Activated CD8-positive, alpha-beta memory T cell treated with anti-CD3 and anti-CD28 coated beads, Interleukin-2, amount 50 U/mL, for 4 hours (primary cell): ENCODE results near the gene SLC39A10.
"Not testable (repeated sequence)": the region's sequence is repeated elsewhere in the genome, so short reads cannot be mapped to it uniquely, and the experiment has no call there.

Source experiments
- DNase-seq: peaks from one replicate; pipeline ENCODE4 v3.0.0-alpha.2; 2020

SLC39A10 gene, protein sequence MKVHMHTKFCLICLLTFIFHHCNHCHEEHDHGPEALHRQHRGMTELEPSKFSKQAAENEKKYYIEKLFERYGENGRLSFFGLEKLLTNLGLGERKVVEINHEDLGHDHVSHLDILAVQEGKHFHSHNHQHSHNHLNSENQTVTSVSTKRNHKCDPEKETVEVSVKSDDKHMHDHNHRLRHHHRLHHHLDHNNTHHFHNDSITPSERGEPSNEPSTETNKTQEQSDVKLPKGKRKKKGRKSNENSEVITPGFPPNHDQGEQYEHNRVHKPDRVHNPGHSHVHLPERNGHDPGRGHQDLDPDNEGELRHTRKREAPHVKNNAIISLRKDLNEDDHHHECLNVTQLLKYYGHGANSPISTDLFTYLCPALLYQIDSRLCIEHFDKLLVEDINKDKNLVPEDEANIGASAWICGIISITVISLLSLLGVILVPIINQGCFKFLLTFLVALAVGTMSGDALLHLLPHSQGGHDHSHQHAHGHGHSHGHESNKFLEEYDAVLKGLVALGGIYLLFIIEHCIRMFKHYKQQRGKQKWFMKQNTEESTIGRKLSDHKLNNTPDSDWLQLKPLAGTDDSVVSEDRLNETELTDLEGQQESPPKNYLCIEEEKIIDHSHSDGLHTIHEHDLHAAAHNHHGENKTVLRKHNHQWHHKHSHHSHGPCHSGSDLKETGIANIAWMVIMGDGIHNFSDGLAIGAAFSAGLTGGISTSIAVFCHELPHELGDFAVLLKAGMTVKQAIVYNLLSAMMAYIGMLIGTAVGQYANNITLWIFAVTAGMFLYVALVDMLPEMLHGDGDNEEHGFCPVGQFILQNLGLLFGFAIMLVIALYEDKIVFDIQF

DNA sequence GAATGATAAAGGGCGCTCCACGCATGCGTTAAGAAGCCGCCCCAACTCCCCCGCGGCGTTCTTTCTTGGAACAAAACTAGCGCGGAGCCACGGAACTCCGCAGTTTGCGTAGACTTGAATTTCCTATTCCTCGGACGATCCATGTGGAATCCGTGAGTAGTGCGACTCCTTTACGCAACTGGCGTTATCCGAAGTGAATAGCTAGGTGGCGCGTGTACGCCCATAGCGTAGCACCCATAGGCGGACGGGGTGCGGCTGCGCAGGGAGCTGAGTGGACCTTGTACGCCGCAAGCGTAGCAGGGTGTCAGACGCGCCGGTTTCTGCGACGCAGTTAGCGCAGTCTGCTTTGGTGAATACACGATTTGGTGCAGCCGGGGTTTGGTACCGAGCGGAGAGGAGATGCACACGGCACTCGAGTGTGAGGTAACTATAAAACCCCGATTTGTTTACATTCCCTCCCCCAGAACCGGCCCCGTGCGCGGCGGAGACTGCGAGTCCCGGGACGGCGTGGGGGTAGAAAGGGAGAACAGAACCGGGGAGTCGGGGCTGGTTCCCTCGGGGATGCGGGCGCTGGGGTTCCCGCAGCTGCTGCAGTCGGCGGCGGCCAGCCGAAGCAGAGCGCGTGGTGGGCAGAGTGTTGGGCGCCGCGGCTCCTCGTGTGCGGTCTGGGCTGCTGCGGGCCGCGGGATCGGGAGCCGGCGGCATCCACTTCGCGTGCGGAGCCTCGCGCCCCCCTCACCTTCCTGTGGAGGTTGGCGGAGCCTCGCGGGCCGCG is at the start of gene SLC39A10:
TSS of gene SLC39A10 (plus strand) at position 368 of the 775 bp plus-strand sequence. CDS start 22,817 bp downstream, outside the sequence.
- DNase-seq: peak; percentile 97

- no peak for DNase-seq
These were observed 48.1 kb upstream of the SLC39A10 start for GRCh38 chr2:195608768-195609454.

GRCh38 chr2:195610717-195611116 is 46.3 kb upstream of the SLC39A10 start:
- DNase-seq: no peak

DNA sequence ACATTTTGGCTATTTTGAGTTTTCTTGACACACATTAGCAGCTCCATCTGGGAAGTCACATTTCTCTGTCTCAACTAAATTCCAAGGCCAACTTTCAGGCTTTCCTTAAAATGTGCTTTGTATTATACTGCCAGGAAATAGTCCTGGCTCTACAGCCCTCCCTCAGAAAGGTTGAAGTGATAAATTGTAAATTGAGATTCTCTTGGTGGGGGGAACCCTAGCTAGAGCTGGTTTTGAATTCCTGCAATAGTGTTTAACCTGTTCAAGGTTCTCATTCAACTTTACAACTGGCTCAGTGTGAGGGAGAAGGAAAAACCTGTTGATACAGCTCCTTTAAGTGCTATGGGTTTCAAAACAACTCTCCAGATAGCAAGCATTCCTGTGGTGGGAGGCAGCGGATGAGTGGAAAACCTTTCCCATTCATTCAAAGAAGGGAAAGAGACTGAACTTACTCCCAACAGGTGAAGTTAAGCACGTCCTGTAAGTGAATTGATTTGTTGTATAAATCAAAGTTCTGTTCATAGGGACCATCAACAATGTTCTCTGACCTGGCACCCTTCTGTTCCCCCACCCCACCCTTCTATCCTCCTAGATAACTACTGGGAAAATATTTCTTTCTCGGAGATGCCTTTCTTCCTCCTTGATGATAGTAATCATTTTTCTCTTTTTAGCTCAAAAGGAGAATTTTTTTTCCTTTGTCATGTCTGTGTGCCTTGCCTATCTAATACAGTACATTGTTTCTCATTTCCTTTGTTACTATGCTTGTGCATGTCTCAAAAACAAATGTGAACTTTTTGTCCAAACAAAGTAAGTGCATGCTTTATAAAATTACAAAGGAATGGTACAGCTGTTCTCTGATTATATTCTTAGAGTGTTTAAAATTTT is 44.2 kb upstream of the SLC39A10 start:
- DNase-seq: no peak

DNA sequence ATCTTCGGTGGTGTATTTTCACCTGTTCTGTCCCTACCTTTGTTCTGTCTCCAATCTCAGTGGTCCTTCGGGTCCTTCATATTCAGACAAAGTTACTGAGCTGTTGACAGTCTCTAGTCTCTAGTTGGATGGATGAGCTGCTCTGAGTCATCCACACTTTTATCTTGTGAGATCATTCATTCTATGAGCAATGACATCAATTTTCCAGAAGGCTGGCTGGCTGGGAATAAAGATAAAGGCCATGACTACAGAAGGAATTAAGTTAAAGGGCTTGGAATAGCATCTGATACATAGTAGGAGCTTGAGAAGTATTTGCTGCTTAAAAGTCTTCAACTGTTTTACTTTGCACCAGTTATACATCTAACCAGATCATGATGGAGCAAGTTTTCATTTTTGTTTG is 43.1 kb upstream of the SLC39A10 start:
- no peak for DNase-seq

DNA sequence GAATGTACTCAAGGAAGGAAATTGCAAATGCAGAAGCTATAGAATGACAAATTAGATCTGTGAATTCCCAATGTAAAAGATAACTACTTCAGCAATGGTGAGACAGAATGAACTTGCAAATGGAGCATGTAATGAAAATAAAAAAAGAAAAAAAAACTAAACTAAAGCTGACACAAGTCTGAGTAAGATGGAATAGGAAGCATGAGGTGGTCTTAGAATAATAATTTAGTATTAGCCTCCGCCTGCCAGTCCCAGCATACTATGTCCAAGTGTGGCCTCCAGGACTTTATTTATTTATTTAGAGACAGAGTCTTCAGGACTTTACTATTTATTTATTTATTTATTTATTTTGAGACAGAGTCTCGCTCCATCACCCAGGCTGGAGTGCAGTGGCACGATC is 37.4 kb upstream of the SLC39A10 start:
- DNase-seq: no peak

DNA sequence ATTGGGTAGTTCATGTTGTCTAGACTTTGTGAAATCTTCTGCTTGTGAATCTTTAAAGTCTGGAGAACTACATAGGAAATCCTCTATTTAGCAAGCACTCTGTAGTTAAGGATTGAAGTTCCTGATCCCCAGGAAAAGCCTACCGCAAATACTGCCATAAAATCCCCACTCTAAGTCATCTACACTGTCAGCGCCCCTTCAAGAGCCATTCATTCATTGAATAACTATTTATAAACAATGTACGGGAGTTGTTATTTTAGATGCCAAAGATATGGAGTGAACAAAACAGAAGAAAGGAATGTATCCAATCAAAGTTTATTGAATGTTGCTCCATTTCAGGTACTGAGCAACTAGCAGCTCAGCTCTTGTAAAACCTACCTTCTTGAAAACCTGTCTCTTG is 36.5 kb upstream of the SLC39A10 start:
- DNase-seq: no peak

GRCh38 chr2:195622966-195623365 is 34.1 kb upstream of the SLC39A10 start:
- DNase-seq: no peak

DNA sequence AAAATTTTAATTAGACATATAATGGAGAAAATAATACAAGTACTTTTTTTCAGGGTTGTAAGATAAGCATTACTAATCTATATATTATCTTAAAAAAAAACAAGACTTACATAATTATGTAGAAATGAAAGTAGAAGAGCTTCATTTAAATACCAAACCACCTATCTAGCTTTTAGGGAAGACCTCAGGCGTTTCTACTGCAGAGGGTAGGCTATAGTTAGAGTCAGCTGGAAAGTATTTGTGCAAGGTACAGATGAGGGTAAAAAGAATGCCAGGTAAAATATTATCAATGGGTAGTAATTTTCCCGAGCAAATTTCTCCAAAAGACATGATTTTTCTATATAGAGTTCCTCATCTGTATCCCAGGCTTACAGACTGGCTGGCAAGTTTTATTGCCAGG is 30.5 kb upstream of the SLC39A10 start:
- no peak for DNase-seq

DNA sequence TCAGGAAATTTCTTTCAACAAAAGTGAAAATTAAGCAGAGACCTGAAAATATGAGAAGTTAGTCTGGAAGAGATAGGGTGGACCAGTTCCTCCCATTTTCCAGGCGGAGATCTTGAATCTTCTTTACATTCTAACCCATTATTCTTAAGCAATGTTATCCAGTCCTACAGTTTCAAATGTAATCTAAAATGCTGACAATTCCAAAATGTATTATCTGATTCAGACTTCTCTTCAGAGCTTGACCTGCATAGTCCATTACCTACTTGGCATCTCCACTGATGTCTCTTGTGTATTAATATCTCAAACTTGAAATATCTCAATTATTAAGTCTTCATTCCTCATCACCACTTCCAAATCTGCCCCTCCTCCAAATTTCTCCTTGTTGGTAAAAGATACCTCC is 28.4 kb upstream of the SLC39A10 start:
- DNase-seq: no peak

DNA sequence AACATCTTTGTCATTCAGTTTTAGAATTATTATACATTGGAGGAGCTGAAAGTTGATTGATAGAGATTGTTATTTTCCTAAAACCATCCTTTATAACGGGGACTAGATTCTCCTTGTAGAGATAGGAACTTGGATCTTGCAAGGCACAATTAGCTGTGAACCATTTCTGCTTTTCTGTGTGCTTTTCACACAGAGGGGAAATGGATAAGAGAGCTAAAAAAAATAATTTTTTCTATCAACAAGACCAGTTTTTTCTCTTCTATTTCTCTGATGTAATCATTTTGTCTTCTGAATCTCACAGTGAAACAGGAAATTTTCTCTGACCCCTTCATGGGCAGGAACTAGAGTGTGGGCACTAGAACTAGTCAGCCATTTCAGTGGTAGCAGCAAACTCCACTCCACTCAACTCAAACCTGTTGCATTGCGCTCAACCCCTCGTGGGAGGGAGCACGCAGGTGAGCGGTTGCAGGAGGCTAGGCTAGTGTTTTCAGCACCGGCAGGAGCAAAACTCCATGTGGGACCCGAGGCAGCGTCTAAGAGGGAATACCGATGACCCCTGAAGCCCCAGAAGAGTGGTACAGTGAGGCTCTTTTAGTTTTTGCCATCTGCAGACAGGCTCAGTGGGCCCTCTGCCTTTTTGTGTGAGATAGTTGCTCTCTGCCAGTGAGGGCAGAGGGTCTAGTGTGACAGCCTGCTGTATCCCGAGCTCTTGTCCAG is 24.0 kb upstream of the SLC39A10 start:
- DNase-seq: no peak

DNA sequence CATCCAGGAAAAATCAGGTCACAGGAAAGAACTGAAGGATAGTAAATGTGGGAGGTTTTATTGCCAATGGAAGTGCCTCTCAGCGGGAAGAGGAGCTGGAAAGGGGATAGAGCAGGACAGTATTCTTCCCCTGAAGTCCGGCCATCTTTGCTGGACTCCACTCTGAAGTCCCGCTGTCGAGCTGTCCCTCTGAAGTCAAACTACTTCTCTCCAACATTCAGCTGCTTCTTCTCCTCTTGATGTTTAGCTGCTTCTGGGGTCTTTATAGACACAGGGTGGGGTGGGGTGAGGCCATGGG is 23.5 kb upstream of the SLC39A10 start:
- no peak for DNase-seq

- no peak for DNase-seq
These were observed 23.1 kb upstream of the SLC39A10 start for GRCh38 chr2:195633974-195634373.

DNA sequence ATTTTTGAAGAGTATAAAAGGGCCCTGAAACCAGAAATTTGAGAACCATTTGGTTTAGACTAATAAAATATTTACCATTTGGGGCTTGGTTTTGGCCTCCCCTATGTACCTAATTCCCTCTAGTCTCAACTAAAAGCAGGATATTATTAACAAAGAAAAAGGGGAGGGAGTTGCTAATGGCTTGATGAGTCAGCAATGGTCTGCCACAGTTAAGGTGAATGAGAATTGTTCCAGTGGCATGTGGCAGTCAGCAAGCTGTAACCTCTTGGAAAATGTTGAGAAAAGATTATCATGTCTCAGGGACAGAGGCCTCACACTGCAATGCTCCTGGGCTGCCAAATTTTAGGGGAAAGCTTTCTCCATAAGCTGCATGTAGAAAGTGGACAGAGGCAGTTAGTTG is 20.1 kb upstream of the SLC39A10 start:
- no peak for DNase-seq

DNA sequence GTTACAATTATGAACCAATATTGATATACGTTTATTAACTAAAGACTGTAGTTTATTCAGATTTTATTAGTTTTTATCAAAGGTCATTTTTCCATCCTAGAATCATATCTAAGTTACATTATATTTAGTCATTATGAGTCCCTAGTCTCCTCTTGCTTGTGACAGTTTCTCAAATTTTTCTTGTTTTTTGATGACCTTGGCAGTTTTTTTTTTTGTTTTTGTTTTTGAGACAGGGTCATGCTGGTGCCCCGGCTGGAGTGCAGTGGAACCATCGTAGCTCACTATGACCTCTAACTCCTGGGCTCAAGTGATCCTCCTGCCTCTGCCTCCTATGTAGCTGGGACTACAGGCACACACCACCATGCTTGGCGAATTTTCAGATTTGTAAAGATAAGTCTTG is 18.3 kb upstream of the SLC39A10 start:
- no peak for DNase-seq

GRCh38 chr2:195639238-195639858 is 17.7 kb upstream of the SLC39A10 start:
- no peak for DNase-seq

DNA sequence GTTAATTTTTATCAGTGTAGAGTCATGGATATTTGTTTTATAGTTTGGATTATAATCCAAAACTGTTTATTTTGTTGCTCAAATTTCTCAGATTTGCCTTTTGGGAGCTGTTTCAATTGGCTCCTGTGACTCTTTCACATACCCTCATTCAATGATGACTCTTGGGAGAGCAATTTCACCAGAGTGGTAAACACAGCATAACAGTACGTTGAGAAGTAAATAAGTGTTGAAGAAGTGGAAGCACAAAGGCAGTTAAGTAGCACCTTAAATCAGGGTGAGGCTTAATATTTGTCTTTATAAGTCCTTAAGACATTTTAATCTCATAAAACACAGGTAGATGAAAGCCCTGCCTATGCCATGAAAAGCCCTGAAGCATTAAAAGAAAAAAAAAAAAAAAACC is 17.1 kb upstream of the SLC39A10 start:
- DNase-seq: no peak

DNA sequence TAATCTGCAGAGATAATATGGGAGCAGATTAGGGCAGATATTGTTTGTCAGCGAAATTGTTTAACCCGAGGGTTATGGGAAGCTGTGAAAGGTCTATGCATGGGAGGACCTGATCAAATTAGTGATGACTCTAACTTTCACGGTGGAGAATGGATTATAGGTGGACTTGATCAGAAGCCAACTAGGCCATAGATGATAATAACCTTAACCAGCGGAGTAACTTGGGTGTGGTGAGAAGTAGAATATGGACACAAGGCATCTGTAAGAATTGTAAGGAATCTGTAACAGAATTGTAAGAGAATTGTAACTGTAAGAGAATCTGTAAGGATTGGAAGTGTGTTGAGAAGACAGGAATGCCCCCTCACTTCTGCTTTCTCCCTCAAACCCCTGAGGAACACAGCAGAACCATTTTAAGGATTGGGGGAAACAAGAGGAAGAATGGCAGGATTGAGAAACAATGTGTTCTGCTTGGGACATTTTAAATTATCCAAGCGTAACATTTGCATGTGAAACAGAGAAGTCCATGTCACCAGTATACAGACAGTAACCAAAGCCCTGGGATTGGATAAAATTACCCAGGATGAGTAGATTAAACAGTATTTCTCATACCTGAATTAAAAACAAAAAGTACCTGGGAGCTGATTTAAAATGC is 14.9 kb upstream of the SLC39A10 start:
- DNase-seq: no peak

DNA sequence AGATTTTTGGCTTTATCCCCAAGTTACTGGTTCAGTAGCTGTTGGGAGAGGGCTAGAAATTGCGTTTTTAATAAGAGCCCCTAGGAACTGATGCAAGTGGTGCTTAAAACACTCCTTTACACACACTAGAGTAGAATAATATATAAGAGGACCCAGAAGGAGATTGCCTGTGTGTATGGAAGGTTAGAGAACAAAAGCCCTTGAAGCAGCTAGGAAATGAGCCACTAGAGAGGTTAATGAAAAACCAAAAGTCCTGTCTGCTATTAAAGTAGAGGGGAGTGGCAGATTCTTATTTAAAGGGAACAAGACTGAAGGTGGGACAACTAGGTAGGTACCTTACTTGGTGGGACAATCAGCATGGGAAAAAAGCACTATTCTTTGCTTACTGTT is 14.4 kb upstream of the SLC39A10 start:
- DNase-seq: no peak

DNA sequence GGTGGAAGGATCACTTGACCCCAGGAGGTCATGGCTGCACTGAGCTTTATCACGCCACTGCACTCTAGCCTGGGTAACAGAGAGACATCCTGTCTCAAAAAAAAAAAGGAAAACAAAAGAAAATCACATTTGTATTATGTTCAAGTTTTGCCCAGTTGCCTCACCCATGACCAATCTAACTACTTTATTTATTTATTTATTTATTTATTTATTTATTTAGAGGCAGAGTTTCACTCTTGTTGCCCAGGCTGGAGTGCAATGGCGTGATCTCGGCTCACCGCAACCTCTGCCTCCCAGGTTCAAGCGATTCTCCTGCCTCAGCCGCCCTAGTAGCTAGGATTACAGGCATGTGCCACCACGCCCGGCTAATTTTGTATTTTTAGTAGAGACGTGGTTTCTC is 12.3 kb upstream of the SLC39A10 start:
- DNase-seq: not testable (repeated sequence)
